Adrenal gland (tissue), 12 donors: Measurements from ENCODE around the gene TSHR. TPM values are rescaled to one million over a fixed set of nuclear protein-coding genes. Genes with fewer than 3 reads are reported as not detected.

Experiments used
- DNase-seq, 7 donors: peaks; one replicate each; pipeline ENCODE4 v3.0.0-alpha.2; 2019 to 2020
- H3K27ac ChIP-seq, 5 donors: fragments of 200-600 bp; sonication (generic) in 4 of 5; 1 replicate in 3 of 5; 2 replicates in 2 of 5; pipeline versions ENCODE4 v1.5.1 to v1.8.0; 2016 to 2020; ENCODE audit warnings: mild to moderate bottlenecking in 1 of 5
- H3K27me3 ChIP-seq: fragments of 200-600 bp; 2 replicates; pipeline ENCODE4 v1.8.0; 2021
- H3K36me3 ChIP-seq, 2 donors: fragments of 200-600 bp; replicated peaks in 1 of 2; 1 replicate in 1 of 2; 2 replicates in 1 of 2; pipeline versions ENCODE4 v1.5.1 to v1.8.0; 2018 to 2022
- H3K4me1 ChIP-seq, 2 donors: fragments of 200-600 bp; replicated peaks in 1 of 2; 1 replicate in 1 of 2; 2 replicates in 1 of 2; pipeline versions ENCODE4 v1.5.1 to v1.8.0; 2018 to 2021
- H3K4me3 ChIP-seq, 4 donors: fragments of 200-600 bp; sonication (generic) in 3 of 4; one replicate each; pipeline ENCODE4 v1.5.1; 2016 to 2018
- H3K9me3 ChIP-seq, 3 donors: fragments of 200-600 bp; sonication (generic) in 1 of 3; replicated peaks in 1 of 3; 1 replicate in 2 of 3; 2 replicates in 1 of 3; pipeline versions ENCODE4 v1.5.1 to v1.8.0; 2016 to 2021
- POLR2A ChIP-seq, 2 donors: fragments of 450-650 bp; IDR thresholded peaks; one replicate each; pipeline ENCODE4 v1.6.1; 2017; ENCODE audit warnings: antibody characterized with exemption in 2 of 2, mild to moderate bottlenecking in 2 of 2, moderate library complexity in 1 of 2
- WGBS, 4 donors: extraction: QIAGEN DNeasy Blood & Tissue Kit in 2 of 4; methylation state at CpG; one replicate each; pipeline versions ENCODE4 v1.1.5 to v1.1.7; 2013 to 2017; 5-methylcytosine and 5-hydroxymethylcytosine counted together
- intact Hi-C, 2 donors: fragments of 100-400 bp; cut with DNase I; formaldehyde crosslinking; loops; one replicate each; pipeline versions ENCODE4 v1.14.1 to v1.15.0; 2022 to 2023
- polyA plus RNA-seq, 3 donors: library from polyadenylated mRNA; stranded (reverse); fragments of 200-250 nt in 2 of 3; fragments of 350-450 nt in 1 of 3; fragmentation: Illumina TruSeq in 1 of 3; extraction: RNeasy Lipid Tissue Mini Kit (QIAGEN cat#74804) in 1 of 3; gene quantifications; one replicate each; pipeline ENCODE4 v1.2.3, GENCODE V29; 2013 to 2014
- total RNA-seq, 9 donors: library from RNA; depleted of rRNA in 4 of 9; stranded (reverse); fragments of >200 nt in 4 of 9; fragments of 120-200 nt in 1 of 9; fragmentation: NEBNext Ultra II Directional in 1 of 9; extraction: Animal tissue kit (Norgen Biotek cat#: 25700) in 1 of 9; gene quantifications; one replicate each; pipeline versions ENCODE4 v1.1.0 to v1.2.4, GENCODE V29; 2013 to 2023
- TF ChIP-seq, protein P1 (sequence below), 6 experiments: fragments of 450-650 bp in 4 of 6; fragments of 200-600 bp in 2 of 6; sonication (generic) in 1 of 6; IDR thresholded peaks; 1 replicate in 5 of 6; 2 replicates in 1 of 6; pipeline versions ENCODE4 v1.5.1 to v1.8.0; 2016 to 2021; ENCODE audit warnings: antibody characterized with exemption in 6 of 6, mild to moderate bottlenecking in 2 of 6, moderate library complexity in 1 of 6
- donor health status: healthy with polysubstance abuse.
- donor health status: Bipolar disorder and iron deficiency.
- donor health status: DM: yes; HTN: yes; CAD: no.
- donor health status: DM: no; HTN: no; CAD: no.
- donor health status: DM: no; HTN: no; CAD: no.
- donor health status: DM: yes; HTN: yes; CAD: no.

TSHR gene
- total and polyA plus RNA-seq, 12 donors, result 0.06 to 5.8 (median 0.68) TPM

DNA sequence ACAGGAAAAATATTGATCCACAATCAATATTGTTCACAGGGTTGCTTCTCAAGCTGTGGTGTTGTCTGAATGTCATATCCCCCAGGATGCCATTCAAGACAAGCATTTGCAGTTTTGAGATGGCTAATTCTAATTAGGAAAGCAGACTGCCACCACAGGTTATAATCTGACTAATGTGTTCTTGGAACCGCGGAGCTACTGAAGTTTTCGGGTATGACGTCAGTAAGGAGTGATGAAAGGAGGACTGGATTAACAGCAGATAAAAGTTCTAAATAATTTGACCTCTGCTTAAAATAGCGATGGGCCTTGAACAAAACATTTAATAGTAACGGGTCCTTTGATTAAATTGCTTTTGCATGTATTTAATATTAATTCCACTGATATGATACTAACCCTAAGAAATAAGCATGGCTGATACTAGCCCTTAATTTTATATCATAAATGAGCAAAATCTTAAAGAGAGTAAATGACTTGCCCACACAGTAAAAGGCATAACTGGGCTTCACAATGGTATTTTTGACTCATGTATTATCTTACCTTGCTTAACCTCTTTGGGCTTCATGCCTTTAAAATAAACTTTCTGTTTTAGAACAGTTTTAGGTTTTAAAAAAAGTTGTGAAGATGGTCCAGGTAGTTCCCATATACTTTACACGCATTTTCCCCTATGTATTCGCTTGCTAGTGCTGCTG is 50.3 kb downstream of the TSHR start:
- Histone ChIP-seq H3K4me3 (no peak overlapping the region), H3K4me1 (no peaks in the 10 kb centered on the region), H3K9me3 (no peaks in the 10 kb centered on the region), H3K27ac (no peak overlapping the region), H3K36me3 (no peaks in the 10 kb centered on the region), H3K27me3 (no peaks in the 10 kb centered on the region)
- TF ChIP-seq, protein P1, sequence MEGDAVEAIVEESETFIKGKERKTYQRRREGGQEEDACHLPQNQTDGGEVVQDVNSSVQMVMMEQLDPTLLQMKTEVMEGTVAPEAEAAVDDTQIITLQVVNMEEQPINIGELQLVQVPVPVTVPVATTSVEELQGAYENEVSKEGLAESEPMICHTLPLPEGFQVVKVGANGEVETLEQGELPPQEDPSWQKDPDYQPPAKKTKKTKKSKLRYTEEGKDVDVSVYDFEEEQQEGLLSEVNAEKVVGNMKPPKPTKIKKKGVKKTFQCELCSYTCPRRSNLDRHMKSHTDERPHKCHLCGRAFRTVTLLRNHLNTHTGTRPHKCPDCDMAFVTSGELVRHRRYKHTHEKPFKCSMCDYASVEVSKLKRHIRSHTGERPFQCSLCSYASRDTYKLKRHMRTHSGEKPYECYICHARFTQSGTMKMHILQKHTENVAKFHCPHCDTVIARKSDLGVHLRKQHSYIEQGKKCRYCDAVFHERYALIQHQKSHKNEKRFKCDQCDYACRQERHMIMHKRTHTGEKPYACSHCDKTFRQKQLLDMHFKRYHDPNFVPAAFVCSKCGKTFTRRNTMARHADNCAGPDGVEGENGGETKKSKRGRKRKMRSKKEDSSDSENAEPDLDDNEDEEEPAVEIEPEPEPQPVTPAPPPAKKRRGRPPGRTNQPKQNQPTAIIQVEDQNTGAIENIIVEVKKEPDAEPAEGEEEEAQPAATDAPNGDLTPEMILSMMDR (IDR thresholded peaks at IDR 0.05), result no peak
- no peak for TF ChIP-seq POLR2A (IDR thresholded peaks at IDR 0.05)
- intact Hi-C loops, result no loop called here
- WGBS, 4 donors, result 63 to 70% (median 67%) methylated on average over 8 of the region's 8 CpGs
- DNase-seq, result no peak

DNA sequence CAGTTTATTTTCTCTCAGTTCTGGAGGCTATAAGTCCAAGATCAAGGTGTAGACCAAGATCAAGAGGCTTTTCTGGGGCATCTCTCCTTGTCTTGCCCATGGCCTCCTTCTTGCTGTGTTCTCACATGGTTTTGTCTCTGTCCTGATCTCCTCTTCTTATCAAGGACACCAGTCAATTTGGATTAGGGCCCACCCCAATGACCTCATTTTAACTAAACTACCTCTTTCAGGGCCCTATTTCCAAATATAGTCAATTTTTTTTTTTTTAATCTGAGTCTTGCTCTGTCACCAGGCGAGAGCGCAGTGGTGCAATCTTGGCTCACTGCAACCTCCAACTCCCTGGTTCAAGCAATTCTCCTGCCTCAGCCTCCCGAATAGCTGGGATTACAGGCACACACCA is 50.8 kb downstream of the TSHR start:
- Histone ChIP-seq H3K36me3 (no peaks in the 10 kb centered on the region), H3K27me3 (no peaks in the 10 kb centered on the region), H3K27ac (no peak overlapping the region), H3K4me3 (no peak overlapping the region), H3K9me3 (no peaks in the 10 kb centered on the region), H3K4me1 (no peaks in the 10 kb centered on the region)
- 78 to 88% (median 82%) methylated on average over 3 of the region's 3 CpGs for WGBS, 4 donors
- peak in 2 of 7 donors; percentile 7 to 21 for DNase-seq
- no peak for TF ChIP-seq POLR2A (IDR thresholded peaks at IDR 0.05)
- TF ChIP-seq, protein P1 (IDR thresholded peaks at IDR 0.05), result no peak
- intact Hi-C loops, result no loop called here

DNA sequence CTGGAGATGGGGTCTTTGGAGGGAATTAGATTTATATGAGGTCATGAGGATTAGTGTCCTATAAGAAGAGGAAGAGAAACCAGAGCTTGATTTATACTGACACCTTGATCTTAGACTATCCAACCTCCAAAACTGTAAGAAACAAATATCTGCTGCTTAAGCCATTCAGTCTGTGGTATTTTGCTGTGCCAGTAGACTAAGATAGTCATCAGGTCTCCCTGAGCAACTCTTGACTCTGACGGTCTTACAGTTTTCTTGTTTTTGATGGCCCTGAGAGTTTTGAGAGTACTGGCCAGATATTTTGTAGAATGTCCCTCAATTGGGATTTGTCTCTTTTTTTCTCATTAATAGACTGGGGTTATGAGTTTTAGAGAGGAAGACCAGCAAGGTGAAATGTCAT is 51.7 kb downstream of the TSHR start:
- no peak overlapping the region for H3K27ac ChIP-seq
- no peak for TF ChIP-seq POLR2A (IDR thresholded peaks at IDR 0.05)
- TF ChIP-seq, protein P1 (IDR thresholded peaks at IDR 0.05), result no peak
- 58 to 83% (median 76%) methylated on average over 1 of the region's 1 CpG for WGBS, 4 donors
- no peaks in the 10 kb centered on the region for H3K4me1 ChIP-seq
- intact Hi-C loops, result no loop called here
- H3K9me3 ChIP-seq, result no peaks in the 10 kb centered on the region
- no peak overlapping the region for H3K4me3 ChIP-seq
- no peaks in the 10 kb centered on the region for H3K36me3 ChIP-seq
- no peak for DNase-seq
- no peaks in the 10 kb centered on the region for H3K27me3 ChIP-seq

DNA sequence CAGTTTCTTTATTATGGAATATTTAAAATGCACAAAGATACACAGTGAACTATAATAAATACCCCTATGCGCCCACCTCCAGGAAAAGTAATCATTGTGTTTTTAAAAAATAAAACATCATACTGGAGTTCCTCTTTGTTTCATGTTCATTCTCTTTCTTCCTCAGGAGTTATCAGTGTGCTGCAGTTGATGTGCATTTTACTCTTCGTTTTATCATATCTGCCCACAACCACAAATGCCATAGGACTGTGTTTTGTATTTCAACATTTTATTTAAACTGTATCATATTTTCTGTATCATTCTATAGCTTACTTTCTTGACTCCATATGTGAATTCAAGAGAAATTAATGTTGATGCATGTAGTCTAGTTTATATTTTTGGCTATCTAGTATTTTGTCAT is 53.9 kb downstream of the TSHR start:
- no peak overlapping the region for H3K4me3 ChIP-seq
- TF ChIP-seq POLR2A (IDR thresholded peaks at IDR 0.05), result no peak
- TF ChIP-seq, protein P1 (IDR thresholded peaks at IDR 0.05), result no peak
- H3K9me3 ChIP-seq, result no peaks in the 10 kb centered on the region
- H3K4me1 ChIP-seq, result no peaks in the 10 kb centered on the region
- intact Hi-C loops, result no loop called here
- H3K27me3 ChIP-seq, result no peaks in the 10 kb centered on the region
- 65 to 88% (median 69%) methylated on average over 2 of the region's 2 CpGs for WGBS, 4 donors
- H3K36me3 ChIP-seq, result no peaks in the 10 kb centered on the region
- no peak overlapping the region for H3K27ac ChIP-seq
- no peak for DNase-seq
